Measurements from ENCODE around the gene SLC31A1. TPM values are rescaled to one million over a fixed set of nuclear protein-coding genes. Genes with fewer than 3 reads are reported as not detected.

Gene SLC31A1
- total RNA-seq, result 28.7 and 32.4 TPM in 2 replicates

GRCh38 chr9:113221003-113221799 lies at the start of gene SLC31A1, which contains the start of gene FKBP15:
SLC31A1 (plus strand) TSS chr9:113221544; CDS start chr9:113256149, 34,605 bp downstream.
FKBP15 (minus strand) TSS chr9:113221277; CDS start chr9:113221243, 34 bp downstream.
- DNase-seq (ENCODE audit: low read depth), result peak; percentile 95

DNA sequence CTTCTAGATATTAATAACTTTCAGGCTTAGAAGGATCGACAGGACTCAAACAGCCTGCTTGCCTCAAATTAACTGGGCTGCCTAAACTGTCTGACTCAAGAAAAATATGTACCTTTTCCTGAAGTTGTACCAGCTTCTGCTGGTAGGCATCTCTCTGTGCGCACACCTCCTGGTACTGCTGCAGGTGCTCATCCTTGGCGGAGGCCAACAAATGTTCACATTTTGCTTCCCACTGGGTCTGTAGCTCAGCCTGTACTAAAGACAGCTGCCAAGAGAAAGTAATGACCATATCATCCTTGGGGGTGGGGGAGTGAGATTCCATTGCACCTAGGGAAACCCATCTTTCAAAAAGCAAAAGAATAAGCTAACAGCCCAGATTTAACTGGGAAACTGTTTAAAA lies 48.0 kb upstream of the SLC31A1 start:
- no peak for DNase-seq (ENCODE audit: low read depth)

DNA sequence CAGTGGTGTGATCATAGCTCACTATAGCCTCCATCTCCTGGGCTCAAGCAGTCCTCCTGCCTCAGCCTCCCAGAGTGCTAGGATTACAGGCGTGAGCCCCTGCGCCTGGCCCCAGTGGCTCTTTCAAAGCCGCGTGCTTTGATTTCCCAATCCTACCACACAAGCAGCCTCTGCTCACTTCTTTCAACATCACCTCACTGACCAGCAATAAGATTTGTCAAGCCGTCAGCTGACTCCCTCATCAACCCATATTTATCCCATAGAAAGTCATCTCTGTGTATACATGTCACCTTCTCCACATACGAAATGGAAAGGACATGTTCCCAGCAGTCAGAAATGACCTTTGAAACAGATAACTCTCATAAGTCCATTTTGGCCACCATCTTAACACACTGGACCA lies 44.5 kb upstream of the SLC31A1 start:
- DNase-seq (ENCODE audit: low read depth), result no peak

- no peak for DNase-seq (ENCODE audit: low read depth)
Measured at GRCh38 chr9:113177251-113177650, 44.1 kb upstream of the SLC31A1 start.

GRCh38 chr9:113178087-113178486 lies 43.3 kb upstream of the SLC31A1 start:
- no peak for DNase-seq (ENCODE audit: low read depth)

DNA sequence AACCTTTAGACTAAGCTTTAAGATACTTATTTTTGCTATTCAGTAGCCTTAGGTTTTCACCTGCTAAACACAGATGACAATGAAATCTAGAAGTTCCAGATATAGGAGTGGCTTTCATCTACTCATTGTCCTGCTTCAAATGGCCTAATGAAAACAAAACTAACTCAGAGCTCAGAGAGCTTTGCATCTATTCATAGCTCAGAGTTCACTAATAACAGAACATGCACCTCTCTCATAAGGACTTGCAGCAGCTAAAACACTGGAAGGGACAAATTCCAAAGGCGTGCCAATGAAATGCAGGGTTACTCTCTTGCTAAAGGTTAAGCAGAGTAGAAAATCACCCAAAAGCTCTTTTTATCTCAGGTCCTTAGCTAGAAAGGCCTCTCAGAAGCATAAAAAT lies 41.5 kb upstream of the SLC31A1 start:
- DNase-seq (ENCODE audit: low read depth), result no peak

- no peak for DNase-seq (ENCODE audit: low read depth)
Measured at GRCh38 chr9:113181165-113181564, 40.2 kb upstream of the SLC31A1 start.

GRCh38 chr9:113183956-113184488 lies 37.3 kb upstream of the SLC31A1 start:
- DNase-seq (ENCODE audit: low read depth), result no peak

DNA sequence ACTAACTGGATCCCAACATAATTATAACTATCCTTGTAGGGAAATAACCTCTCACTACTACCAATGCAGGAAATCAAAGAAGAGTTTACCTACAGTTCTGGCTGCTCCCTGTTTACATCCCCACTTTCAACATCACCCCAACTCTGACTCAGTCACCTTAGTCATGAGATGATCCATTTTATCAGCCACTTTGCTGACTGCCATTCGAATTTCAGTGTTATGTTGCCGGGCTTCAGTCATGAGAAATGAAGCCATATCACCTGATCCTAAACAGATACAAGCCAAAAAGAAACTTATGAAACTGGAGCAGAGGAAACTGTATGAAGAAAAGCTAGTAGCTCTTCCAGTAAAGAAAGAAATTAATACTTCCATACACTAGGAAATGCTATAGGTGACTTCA lies 36.8 kb upstream of the SLC31A1 start:
- no peak for DNase-seq (ENCODE audit: low read depth)

- DNase-seq (ENCODE audit: low read depth), result no peak
Measured at GRCh38 chr9:113185271-113185670, 36.1 kb upstream of the SLC31A1 start.

- DNase-seq (ENCODE audit: low read depth), result no peak
Measured at GRCh38 chr9:113186137-113186755, 35.1 kb upstream of the SLC31A1 start.

DNA sequence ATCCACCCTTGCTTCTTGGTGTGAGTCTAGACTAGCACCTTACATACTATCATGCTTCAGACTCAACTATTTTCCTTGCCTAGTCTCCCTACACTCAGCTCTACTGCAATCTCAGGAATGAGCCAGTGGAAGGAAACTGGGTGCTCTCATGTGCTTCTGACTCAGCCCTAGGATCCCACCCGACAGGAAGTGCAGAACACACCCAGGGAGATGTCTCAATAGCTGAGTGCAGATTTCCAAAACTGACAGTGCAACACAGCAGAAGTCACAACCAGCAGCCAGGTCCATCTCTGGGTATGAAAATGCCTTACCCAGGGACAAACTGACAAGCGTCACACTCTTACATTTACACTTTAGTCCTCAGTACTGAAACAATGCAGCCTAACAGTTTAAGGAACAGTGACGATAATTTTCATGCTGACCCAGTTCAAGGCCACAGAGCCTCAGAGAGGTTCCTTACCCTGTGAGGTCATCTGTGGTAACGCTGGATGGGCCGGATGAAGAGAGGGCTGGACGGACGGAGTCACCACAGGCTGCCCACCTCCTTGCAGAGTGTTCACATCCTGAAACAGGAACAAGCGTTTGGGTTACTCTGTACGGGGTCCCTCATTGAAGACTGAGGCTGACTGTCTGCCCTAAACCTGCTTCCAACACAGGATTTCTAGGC lies 33.3 kb upstream of the SLC31A1 start:
- DNase-seq (ENCODE audit: low read depth), result peak; percentile 86

DNA sequence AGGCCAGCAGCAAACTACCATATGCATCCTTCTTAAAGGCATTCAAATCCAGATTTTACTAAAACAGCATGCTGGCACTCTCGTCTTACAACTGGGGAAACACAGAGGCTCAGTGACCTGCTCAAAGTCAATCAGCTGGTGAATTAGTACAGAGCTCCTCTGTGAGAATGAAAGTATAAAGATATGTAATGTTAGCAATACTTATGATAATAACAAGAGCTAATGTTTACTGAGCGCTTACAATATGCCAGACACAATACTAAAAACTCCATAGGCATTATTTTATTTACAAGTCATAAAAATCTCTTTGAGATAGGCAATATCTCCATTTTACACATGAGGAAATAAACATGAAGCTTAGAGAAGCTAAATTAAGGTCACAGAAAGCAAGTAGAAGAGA lies 28.9 kb upstream of the SLC31A1 start:
- no peak for DNase-seq (ENCODE audit: low read depth)

DNA sequence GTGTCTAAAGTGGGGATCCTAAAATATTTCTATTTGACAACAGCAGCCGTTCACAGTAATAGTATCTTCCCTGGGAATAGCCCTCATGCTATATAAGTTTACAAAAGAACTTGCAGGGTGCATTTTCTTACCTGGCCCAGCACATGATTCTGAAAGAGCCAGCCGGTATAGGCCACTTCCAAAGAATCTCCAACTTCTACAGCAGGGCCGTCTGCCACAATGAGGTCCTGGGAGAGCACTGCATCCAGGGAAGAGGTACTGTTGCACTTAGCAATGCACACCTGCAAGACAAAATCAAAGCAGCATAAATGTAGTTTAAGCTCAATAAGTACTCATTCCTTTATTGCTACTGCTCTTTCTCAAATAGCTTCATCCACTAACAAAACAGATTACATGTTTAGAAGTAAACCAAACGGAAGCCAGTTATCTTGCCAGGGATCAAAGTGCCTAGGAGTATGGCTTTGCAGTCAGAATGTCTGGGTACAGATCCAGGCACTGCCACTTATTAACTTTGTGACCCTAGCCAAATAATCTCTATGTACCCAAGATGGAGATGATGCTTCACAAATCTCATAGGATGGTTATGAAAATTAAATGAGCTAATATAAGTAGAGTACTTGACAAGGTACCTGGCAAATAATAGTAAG lies 21.5 kb upstream of the SLC31A1 start:
- no peak for DNase-seq (ENCODE audit: low read depth)

DNA sequence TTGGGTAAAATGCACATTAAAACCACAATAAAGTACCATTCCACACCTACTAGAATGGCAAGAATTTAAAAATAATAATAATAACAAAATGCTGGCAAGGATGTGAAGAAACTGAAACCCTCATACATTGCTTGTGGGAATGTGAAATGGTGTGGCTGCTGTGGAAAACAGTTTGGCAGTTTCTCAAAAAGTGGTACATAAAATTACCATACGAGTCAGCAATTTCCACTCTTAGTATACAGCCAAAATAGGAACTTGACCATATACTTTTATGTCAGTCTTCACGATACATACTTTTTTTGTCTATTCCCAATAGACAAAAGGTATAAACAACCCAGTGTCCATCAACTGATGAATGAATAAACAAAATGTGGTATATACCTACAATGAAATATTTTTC lies 15.9 kb upstream of the SLC31A1 start:
- DNase-seq (ENCODE audit: low read depth), result no peak

GRCh38 chr9:113205861-113206260 lies 15.5 kb upstream of the SLC31A1 start:
- no peak for DNase-seq (ENCODE audit: low read depth)

DNA sequence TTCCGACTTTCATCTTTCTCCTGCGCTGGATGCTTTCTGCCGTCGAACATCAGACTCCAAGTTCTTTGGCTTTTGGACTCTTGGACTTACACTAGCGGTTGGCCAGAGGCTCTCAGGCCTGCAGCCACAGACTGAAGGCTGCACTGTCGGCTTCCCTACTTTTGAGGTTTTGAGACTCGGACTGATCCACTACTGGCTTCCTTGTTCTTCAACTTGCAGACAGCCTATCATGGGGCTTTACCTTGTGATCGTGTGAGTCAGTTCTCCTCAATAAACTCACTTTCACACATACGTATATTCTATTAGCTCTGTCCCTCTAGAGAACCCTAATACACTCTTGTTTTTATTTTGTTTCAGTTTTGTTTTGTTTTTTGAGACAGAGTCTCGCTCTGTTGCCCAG lies 10.5 kb upstream of the SLC31A1 start:
- DNase-seq (ENCODE audit: low read depth), result no peak

DNA sequence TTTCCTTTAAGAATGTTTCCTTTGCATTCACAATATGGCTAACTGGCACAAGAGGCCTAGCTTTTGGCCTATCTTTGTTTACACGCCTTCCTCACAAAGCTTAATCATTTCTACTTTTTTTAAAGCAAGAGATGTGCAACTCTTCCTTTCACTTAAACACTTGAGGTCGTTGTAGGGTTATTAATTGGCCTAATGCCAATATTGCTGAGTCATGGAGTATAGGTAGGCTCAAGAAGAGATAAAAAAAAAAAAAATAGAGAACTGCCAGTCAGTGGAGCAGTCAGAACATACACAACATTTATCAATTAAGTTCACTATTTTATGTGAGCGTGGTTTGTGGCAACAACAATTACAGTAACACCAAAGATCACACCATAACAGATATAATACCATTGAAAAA lies 6.2 kb upstream of the SLC31A1 start:
- DNase-seq (ENCODE audit: low read depth), result peak; percentile 49

- no peak for DNase-seq (ENCODE audit: low read depth)
Measured at GRCh38 chr9:113216406-113216805, 4.9 kb upstream of the SLC31A1 start.

GRCh38 chr9:113219186-113219936 lies 2.0 kb upstream of the SLC31A1 start:
- DNase-seq (ENCODE audit: low read depth), result no peak

DNA sequence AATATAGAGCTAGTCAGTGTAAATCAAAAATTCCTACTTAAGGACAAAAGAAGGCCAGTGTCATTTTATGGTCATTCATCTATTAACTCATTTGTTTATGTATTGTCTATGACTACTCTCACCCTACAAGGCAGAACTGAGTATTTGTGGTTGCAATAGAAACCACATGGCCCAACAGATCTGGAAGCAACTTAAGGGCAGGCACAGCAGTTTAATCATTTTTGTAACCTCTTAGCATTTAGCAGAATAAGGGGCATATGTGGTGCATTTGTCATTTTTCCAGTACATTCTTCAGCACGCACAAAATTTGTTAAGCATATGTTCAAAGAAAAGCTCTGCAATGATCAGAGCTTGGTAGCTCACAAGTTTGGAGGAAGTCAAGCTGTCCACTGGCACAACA lies 1.4 kb upstream of the SLC31A1 start:
- DNase-seq (ENCODE audit: low read depth), result peak; percentile 64

All from renal cortical epithelial cell (primary cell).